AG04449 (cell line): ENCODE results near the gene ZBTB14.
A peak's percentile ranks its signal among the peaks of the same experiment; 100 is the strongest.

ENCODE experiments used
- CTCF ChIA-PET: fragments of 350-600 bp; formaldehyde crosslinking; extraction: SDS; loops from one replicate; lab custom pipeline; 2021; ENCODE audit warnings: antibody characterized with exemption; lab: Yijun Ruan, JAX
- POLR2A ChIA-PET: fragments of 400-600, 350-600 bp; formaldehyde crosslinking; extraction: SDS; loops from one replicate; lab custom pipeline; 2020; ENCODE audit warnings: antibody characterized with exemption, inconsistent platforms; lab: Yijun Ruan, JAX
- DNase-seq: peaks from one replicate; pipeline ENCODE4 v3.0.0-alpha.2; 2010; ENCODE audit warnings: low read depth, low spot score
- H3K4me3 ChIP-seq: 2 replicates; pipeline ENCODE4 v1.5.1; 2011; ENCODE audit warnings: low read depth, mild to moderate bottlenecking, control low read depth, low read length
- CTCF ChIP-seq: IDR thresholded peaks from one replicate; pipeline ENCODE4 v1.5.1; 2011; ENCODE audit warnings: mild to moderate bottlenecking, moderate library complexity, low read length, control low read depth, inconsistent platforms; ENCODE audit not compliant: insufficient read depth; ENCODE audit errors: missing control alignments

ZBTB14 gene

GRCh38 chr18:5295231-5295920 is at the start of gene ZBTB14:
Gene ZBTB14, minus strand, starts transcription at chr18:5295726. Its CDS starts 2,480 bp downstream, at chr18:5293246.
- POLR2A ChIA-PET, result interaction anchor here (0.5 to 3.6 kb wide), 2 partner anchors 55 to 58 kb away, joined by 3 to 31 read pairs; no protein-coding TSS in a partner anchor
- no peak for TF ChIP-seq CTCF
- peak within 1 kb of the TSS; percentile 87 for H3K4me3 ChIP-seq
- DNase-seq, result no peak
- CTCF ChIA-PET, result interaction anchor here (1.8 kb wide), 1 partner anchor 58 kb away, joined by 10 read pairs; no protein-coding TSS in a partner anchor

GRCh38 chr18:5339202-5339834 is 43.8 kb upstream of the ZBTB14 start:
- no peak overlapping the region for H3K4me3 ChIP-seq
- CTCF ChIA-PET, result no interaction called here
- no peak for DNase-seq
- no peak for TF ChIP-seq CTCF
- POLR2A ChIA-PET, result no interaction called here

GRCh38 chr18:5334456-5335075 is 39.0 kb upstream of the ZBTB14 start:
- CTCF ChIA-PET, result no interaction called here
- POLR2A ChIA-PET, result no interaction called here
- no peak for DNase-seq
- TF ChIP-seq CTCF, result no peak
- H3K4me3 ChIP-seq, result no peak overlapping the region

GRCh38 chr18:5318061-5318700 is 22.7 kb upstream of the ZBTB14 start:
- ChIA-PET CTCF (no interaction called here), POLR2A (no interaction called here)
- no peak for TF ChIP-seq CTCF
- no peak for DNase-seq
- no peak overlapping the region for H3K4me3 ChIP-seq

GRCh38 chr18:5317186-5317585 is 21.7 kb upstream of the ZBTB14 start:
- POLR2A ChIA-PET, result no interaction called here
- no peak for DNase-seq
- CTCF ChIA-PET, result no interaction called here
- no peak overlapping the region for H3K4me3 ChIP-seq
- TF ChIP-seq CTCF, result no peak

- ChIA-PET CTCF (no interaction called here), POLR2A (no interaction called here)
- H3K4me3 ChIP-seq, result no peak overlapping the region
- no peak for TF ChIP-seq CTCF
- DNase-seq, result no peak
These were observed 20.3 kb upstream of the ZBTB14 start for GRCh38 chr18:5315838-5316237.
